ENCODE measurements around the gene GALE. TPM values are rescaled to one million over a fixed set of nuclear protein-coding genes. Genes with fewer than 3 reads are reported as not detected.

Gene GALE
- total RNA-seq, 1 experiment from 2014 or later, result 86.0 TPM

- H3K9ac ChIP-seq (ENCODE audit: low read length), result no peak overlapping the region
- no peak overlapping the region for H3K4me2 ChIP-seq (ENCODE audit: low read length)
- no peaks in the 10 kb centered on the region for H3F3A ChIP-seq (ENCODE audit: low read length, unreplicated experiment)
- no peak for ATAC-seq
- ChIA-PET POLR2A (ENCODE audit: unreplicated experiment) (no interaction called here), CTCF (no interaction called here)
- H3K27ac ChIP-seq (ENCODE audit: low read length), result no peak overlapping the region
- no peaks in the 10 kb centered on the region for H4K20me1 ChIP-seq (ENCODE audit: low read length)
- no peaks in the 10 kb centered on the region for H3K9me3 ChIP-seq (ENCODE audit: low read length)
- H3K9me2 ChIP-seq (replicated peaks; ENCODE audit: low read length), result no peaks in the 10 kb centered on the region
- H3K27me3 ChIP-seq (ENCODE audit: low read length), result no peaks in the 10 kb centered on the region
- H2AFZ ChIP-seq (ENCODE audit: low read length), result no peak overlapping the region
- BruUV-seq (replicated peaks), result no TSS peak
- TF ChIP-seq EZH2 (IDR thresholded peaks at IDR 0.05; ENCODE audit: low read length, unreplicated experiment) (no peak), EZH2phosphoT487 (IDR thresholded peaks at IDR 0.05; ENCODE audit: borderline replicate concordance, low read length) (no peak), CTCF (conservative IDR thresholded peaks at IDR 0.05; ENCODE audit: low read depth, low read length) (no peak)
- DNase-seq, result no peak
- H3K4me1 ChIP-seq (ENCODE audit: insufficient read depth, low read length), result no peaks in the 10 kb centered on the region
- H3K79me2 ChIP-seq (ENCODE audit: low read length), result no peaks in the 10 kb centered on the region
- H3K36me3 ChIP-seq (ENCODE audit: low read depth, low read length), result peaks cover 34% of the 10 kb centered on the region
- no peak overlapping the region for H3K4me3 ChIP-seq (ENCODE audit: low read length)
- intact Hi-C loops (cut with micrococcal nuclease), result no loop called here
Observed at GRCh38 chr1:23763041-23763577, 37.4 kb downstream of the GALE start.

GRCh38 chr1:23759277-23759676 lies 41.3 kb downstream of the GALE start:
- H3F3A ChIP-seq (ENCODE audit: low read length, unreplicated experiment), result no peaks in the 10 kb centered on the region
- CTCF ChIA-PET, result no interaction called here
- no TSS peak for BruUV-seq (replicated peaks)

More at GRCh38 chr1:23759277-23759676, 41.3 kb downstream of the GALE start:
- POLR2A ChIA-PET (ENCODE audit: unreplicated experiment), result no interaction called here
- no peaks in the 10 kb centered on the region for H3K9me3 ChIP-seq (ENCODE audit: low read length)
- no peaks in the 10 kb centered on the region for H3K79me2 ChIP-seq (ENCODE audit: low read length)
- no peaks in the 10 kb centered on the region for H3K4me1 ChIP-seq (ENCODE audit: insufficient read depth, low read length)
- no peak overlapping the region for H2AFZ ChIP-seq (ENCODE audit: low read length)
- H3K4me2 ChIP-seq (ENCODE audit: low read length), result no peak overlapping the region
- H4K20me1 ChIP-seq (ENCODE audit: low read length), result no peaks in the 10 kb centered on the region
- no peaks in the 10 kb centered on the region for H3K27me3 ChIP-seq (ENCODE audit: low read length)
- H3K36me3 ChIP-seq (ENCODE audit: low read depth, low read length), result peaks cover 63% of the 10 kb centered on the region
- H3K27ac ChIP-seq (ENCODE audit: low read length), result no peak overlapping the region
- intact Hi-C loops (cut with micrococcal nuclease), result no loop called here
- H3K4me3 ChIP-seq (ENCODE audit: low read length), result no peak overlapping the region
- DNase-seq (no peak), ATAC-seq (no peak)
- no peak for TF ChIP-seq CTCF (conservative IDR thresholded peaks at IDR 0.05; ENCODE audit: low read depth, low read length)
- no peak for TF ChIP-seq EZH2phosphoT487 (IDR thresholded peaks at IDR 0.05; ENCODE audit: borderline replicate concordance, low read length)
- no peak for TF ChIP-seq EZH2 (IDR thresholded peaks at IDR 0.05; ENCODE audit: low read length, unreplicated experiment)
- H3K9ac ChIP-seq (ENCODE audit: low read length), result no peak overlapping the region
- no peaks in the 10 kb centered on the region for H3K9me2 ChIP-seq (replicated peaks; ENCODE audit: low read length)
